HEK293 (cell line): ENCODE measurements around the gene NKD1.

ENCODE experiments used
- BCL11A ChIP-seq: fragments of 450-650 bp; formaldehyde crosslinking; IDR thresholded peaks from 2 replicates; pipeline ENCODE4 v1.5.1; 2016; ENCODE audit warnings: low read depth, missing biosample characterization, missing genetic modification characterization
- CTCF ChIP-seq: fragments of 450-650 bp; formaldehyde crosslinking; IDR thresholded peaks from 2 replicates; pipeline ENCODE4 v1.5.1; 2016; ENCODE audit warnings: missing biosample characterization, missing genetic modification characterization
- ZNF239 ChIP-seq: fragments of 450-650 bp; formaldehyde crosslinking; IDR thresholded peaks from 2 replicates; pipeline ENCODE4 v1.5.1; 2016; ENCODE audit warnings: missing biosample characterization, missing genetic modification characterization
- ZNF776 ChIP-seq: fragments of 450-650 bp; formaldehyde crosslinking; IDR thresholded peaks from 2 replicates; pipeline ENCODE4 v1.5.0; 2017; ENCODE audit warnings: missing biosample characterization, missing genetic modification characterization, borderline replicate concordance

GRCh38 chr16:50651835-50652438 is 103.7 kb downstream of the NKD1 start:
- TF ChIP-seq BCL11A (no peak), ZNF239 (no peak), CTCF (tag by site-specific recombination) (no peak), ZNF776 (tag by site-specific recombination) (no peak)
